ENCODE measurements around the gene ATF7.

GRCh38 chr12:53463802-53464560, 162.2 kb downstream of the ATF7 start:
- TF ChIP-seq PPARA (CRISPR knock-in tag; IDR thresholded peaks at IDR 0.05; ENCODE audit: borderline replicate concordance) (no peak), CREB5 (CRISPR knock-in tag; IDR thresholded peaks at IDR 0.05; ENCODE audit: low read depth) (no peak), ZFP3 (CRISPR knock-in tag; IDR thresholded peaks at IDR 0.05) (no peak), ARNTL (CRISPR knock-in tag; IDR thresholded peaks at IDR 0.05; ENCODE audit: borderline replicate concordance, low read depth) (no peak), TCF4 (CRISPR knock-in tag; IDR thresholded peaks at IDR 0.05; ENCODE audit: borderline replicate concordance) (no peak), PATZ1 (CRISPR knock-in tag; IDR thresholded peaks at IDR 0.05; ENCODE audit: borderline replicate concordance) (no peak), SNAI2 (CRISPR knock-in tag; IDR thresholded peaks at IDR 0.05) (no peak)
